GM19438 (cell line): ENCODE measurements around the gene KCNK1.

ENCODE experiments used
- ATAC-seq: cut with Tn5 transposase; IDR thresholded peaks from one replicate; pipeline ENCODE4 v1.9.1; 2021; ENCODE audit warnings: low read depth; ENCODE audit not compliant: unreplicated experiment

The KCNK1 gene

DNA sequence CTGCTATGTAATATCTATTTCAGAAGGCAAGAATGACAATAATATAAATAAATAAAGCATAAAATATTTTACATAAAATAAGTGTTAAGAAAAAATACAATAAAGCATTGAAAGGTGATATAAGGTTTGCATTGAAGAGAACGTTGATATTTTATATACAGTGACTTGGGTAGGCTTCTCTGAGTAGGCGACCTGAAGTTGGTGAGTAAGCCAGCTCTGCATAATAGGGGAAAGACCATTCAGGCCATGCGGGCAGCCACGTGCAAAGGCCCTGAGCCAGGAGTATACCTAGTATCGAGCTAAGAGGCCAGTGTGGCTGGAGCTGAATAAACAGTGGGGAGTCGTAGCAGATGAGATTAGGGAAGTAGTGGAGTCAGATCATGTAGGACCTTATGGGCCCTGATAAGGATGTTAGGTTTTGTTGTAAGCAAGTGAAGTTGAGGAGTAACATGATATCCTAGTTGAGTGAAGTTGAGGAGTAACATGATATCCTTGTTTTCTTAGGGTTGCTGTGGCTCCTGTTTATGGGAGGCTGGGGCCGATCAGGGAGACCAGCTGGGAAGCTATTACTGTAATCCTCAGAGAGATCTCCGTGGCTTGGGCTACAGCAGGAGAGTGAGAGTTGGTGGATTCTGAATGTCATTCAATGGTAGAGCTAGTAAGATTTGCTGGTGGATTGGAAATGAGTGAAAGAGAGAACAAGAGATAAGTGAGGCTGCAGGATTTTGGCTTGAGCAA is 22.0 kb downstream of the KCNK1 start:
- no peak for ATAC-seq

DNA sequence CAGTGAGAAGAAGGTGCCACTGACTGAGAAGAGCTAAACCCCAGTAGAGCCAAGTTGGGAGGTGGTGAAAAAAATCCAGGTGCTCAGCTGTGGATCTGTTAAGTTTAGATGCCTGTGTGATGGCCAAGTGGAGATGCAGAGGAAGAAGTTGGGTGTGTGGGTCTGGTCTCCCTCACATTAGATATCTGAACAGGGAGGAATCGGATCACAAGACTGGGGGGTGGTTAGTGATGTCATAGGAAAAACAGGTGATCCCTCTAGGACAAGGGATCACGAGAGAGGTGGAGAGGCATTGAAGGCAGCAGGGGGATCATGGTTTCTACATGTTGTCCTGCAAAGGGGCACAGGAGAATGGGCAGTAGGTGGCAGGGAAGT is 22.6 kb downstream of the KCNK1 start:
- no peak for ATAC-seq

DNA sequence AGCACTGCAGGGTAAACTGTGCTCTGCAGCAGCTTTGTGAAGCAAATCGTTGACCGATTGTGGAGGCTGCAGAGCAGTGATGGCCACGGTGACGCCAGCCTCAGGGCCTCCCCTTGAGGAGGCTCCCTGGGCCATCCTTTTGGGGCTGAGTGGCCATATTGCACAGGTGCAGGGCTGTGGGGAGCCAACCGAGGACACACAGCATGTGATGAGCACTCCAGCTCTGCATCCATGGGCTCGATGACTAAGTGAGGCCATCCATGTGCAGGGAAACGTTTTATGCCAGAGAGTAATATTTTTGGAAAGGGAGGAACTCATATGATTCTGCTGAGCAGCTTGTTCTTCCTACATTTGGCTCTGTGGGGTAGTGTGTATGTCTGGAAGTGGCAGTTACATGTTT is 24.6 kb downstream of the KCNK1 start:
- ATAC-seq, result no peak

DNA sequence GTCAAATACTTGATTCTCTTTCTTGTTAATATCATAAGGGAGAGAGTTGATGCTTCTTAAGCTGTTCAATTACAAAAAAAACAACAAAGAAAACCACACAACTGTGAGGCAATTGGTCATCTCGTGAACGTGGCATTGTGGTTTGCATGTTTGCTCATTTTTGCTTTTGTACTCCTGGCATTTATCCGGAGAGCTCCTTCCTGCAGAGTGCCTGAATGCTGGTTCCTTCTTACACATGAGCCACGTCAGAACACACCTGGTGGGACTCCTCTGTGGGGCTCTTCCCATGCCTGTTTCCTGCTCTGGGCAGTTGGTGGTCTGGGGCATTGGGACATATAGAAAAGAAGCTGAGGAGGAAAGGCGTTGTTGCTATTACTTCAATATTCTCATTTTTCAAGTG is 25.7 kb downstream of the KCNK1 start:
- no peak for ATAC-seq

DNA sequence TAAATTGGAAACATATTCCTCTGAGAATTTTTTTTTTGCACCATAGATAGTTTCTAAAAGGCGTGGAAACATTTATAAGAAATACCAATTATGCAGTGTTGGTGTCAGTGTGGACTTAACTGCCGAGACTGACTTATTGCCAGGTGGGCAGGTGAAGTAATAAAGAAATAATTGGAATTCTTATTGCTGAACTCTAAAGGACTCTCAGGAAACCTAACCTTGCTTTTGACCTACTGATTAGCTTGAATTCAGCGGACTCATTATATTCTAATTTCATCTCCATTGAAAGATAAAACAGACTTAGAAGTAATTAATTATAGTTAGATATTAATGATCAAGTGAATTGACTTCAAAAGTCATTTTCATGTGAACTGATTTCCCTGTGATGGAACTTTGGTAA is 26.3 kb downstream of the KCNK1 start:
- ATAC-seq, result no peak

DNA sequence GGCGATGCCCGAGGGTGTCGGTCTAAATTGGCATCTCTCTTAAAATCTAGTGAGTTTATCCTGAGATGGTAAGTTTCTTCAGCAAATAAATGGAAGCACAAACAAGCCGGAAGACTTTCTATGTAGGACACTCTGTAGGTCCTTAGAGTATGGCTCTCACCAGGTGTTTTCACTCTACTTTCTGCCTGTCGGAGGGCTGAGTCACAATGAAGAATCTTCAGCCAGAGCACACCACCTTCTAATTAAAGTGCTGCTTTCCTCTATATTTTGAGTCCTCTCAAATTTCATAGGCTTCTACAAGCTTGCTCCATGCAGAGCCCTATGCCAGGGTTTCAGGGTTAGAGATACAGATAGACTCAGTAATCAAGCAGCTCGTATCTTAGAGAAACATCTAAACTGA is 27.1 kb downstream of the KCNK1 start:
- no peak for ATAC-seq

DNA sequence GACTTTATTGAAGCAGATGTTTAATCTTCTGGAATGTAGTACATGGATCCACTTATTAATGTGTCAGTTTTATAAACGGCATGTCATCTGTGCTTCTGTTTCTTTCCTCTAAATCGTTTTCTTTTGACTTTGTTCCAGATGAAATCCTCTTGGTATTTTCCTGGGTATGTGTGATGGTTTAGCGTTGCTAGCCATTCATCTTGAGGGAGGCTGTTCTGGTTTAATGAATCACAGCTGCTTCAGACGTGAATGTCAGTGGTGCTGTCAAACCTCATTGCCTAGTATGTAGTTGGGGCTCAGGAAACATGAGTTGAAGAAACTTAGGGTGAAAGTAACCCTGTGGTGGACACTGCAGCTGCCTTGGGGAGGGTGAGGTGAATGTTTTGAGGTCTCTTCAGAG is 33.2 kb downstream of the KCNK1 start:
- ATAC-seq, result no peak

DNA sequence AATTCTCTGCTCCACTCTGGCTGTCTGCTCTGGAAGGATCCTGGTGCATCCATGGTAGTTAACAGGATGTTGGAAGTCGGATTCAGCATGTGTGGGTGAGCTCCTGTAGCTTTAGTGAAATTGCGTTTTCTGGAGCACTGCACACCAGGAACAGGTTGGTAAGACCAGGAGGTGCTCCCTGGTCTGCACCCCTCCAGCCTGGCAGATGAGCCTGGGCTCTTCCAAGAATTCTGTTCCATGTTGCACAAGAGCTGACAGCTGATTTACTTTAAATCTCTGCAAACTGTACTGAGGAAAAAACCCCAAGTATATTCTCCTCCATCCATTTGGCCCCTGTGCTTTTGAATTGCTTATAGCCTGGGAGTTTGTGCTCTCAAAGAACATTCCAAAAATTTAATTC is 33.7 kb downstream of the KCNK1 start:
- no peak for ATAC-seq

DNA sequence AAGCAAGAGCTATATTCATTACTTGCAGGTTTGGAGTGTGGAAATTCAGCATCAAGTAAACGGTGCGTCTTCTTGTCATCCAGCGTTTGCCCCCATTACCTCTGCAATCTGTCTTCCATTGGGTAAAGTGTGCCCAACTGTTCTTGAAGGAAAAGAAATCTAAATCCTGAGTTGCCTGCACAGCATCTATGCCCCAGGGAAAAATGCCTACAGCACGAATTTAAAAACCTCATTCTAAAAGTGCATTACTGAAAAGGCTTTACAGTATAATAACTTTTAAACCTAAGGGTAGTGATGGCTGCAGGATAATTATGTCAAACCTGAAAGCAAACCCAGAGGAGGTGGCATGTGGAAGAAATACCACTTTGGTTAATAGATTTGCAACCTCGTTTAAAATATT is 37.2 kb downstream of the KCNK1 start:
- ATAC-seq, result no peak

DNA sequence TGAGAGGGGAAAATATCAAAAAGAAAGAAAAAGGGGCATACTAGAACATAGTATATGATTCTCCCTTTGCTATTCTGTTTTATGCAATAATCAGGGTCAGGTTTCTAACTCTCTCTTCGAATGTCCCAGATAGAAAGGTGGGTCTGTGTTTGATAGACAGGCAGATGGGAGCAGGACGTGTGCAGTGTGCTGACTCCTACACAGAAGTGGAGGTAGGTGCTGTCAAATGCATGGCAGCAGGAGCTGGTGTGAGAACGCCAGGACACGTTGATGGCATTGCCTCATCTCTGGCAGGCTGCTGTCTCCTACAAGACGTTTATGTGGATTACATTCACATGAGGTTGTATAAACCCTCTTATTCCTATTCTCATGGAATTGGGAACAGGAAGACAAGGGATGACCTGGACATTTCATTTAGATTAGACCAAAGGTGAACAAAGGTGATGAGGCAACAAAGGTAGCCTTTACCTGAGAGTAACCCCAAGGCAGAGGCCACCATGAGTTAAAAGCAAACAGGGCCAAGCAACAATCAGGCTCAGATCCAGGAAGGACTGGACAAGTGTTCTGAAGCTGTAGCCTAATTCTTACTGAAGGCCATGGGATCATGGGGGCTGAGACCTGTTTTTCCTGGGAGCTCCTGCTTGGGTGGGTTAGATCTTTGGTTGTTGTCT is 37.8 kb downstream of the KCNK1 start:
- ATAC-seq, result no peak

DNA sequence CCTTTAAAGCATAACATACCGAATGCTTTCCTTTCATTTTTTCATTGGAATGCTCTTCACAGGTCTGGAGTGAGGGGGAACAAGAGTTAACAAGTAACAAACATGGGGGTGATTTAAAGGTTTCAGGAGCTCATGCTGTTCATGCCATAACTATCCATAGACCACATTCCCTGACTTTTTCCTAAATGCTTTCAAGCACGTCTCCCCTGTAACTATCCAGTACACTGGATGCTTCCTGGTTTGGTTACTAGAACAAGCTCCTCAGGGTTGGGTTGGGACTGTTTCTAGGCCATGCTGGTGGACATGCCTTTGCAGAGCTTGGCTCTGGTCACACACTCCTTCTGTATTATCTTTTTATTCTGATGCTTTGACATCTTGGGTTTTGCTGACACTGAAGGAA is 38.6 kb downstream of the KCNK1 start:
- ATAC-seq, result no peak

DNA sequence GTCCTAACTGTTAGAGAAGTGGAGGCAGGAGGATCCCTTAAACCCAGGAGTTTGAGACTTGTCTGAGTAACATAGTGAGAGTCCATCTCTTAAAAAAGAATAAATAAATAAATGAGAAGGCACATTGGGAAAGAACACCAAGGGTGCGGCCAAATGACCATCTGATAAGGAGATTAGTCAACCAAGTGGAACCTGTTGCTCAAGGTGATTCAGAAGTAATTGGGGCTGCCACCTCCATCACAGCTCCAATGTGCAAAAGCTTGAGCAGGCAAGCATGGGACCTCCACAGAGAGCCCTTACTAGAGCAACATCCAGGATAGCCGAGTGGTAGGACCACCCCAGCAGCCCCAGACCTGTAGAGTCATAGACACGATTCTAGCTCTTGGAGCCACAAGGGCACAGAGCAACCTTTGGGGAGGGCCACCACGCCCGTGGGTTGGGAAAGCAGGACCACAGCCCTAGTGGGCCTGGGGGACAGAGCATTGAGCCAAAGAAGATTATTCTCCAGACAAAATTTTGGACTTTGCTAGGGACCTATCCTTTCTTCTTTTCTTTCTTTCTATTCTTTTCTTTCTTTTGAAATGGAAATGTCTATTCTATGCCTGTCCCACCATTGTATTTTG is 40.9 kb downstream of the KCNK1 start:
- ATAC-seq, result no peak

DNA sequence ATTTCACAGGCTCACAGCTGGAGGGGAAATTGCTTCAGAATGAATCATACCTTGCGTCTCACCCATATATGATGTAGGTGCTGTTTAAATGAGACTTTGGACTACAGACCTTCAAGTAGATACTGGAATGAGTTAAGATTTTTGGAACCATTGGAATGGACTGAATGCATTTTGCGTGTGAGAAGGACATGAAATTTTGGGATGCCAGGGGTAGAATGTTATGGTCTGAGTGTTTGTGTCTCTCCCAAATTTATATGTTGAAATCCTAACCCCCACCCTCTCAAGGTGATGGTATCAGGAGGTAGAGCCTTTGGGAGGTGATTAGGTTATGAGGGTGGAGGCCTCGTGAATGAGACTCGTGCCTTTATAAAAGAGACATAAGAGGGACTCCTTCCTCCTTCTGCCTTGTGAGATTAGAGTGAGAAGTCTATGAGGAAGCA is 41.4 kb downstream of the KCNK1 start:
- no peak for ATAC-seq

DNA sequence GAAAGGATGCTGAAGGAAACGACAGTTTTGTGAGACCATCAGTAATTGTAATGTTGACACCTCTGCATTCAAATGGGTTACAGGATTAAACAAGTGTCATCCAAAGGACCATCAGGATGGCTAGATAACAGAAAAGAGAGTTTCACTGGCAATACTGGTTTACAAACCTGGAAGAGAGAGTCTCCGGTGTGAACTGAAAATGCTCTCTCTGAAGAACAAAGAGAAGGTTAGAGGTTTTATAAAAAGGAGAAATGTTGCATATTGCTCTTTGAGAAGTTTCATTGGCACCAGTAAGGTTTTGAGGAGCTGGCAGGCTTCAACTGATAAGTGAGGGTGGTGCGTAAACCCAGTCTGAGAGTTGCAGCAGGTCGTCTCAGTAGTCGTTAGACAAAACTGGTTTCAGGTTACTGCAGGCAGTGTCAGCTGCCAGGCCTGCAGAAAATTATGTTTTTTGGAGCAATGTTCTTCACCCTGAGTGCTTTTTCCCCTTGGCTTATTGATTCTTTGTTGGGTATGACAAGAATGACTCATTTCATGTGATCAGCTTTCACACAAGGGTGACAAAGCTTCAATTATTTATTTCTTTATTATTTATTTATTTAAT is 42.2 kb downstream of the KCNK1 start:
- no peak for ATAC-seq

DNA sequence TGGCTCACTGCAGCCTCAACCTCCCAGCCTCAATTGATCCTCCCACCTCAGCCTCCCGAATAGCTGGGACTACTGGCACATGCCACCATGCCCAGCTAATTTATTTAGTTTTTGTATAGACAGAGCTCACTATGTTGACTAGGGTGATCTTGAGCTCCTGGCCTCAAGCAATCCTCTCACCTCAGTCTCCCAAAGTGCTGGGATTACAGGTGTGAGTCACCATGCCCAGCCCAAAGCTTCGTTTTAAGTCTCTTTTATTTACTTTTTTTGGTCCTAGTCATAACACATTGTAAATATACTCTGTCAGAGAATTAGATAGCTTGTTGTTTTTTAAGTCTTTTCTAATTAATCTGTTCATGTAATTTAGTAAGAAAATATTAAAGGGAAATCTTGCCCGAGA is 42.8 kb downstream of the KCNK1 start:
- no peak for ATAC-seq

DNA sequence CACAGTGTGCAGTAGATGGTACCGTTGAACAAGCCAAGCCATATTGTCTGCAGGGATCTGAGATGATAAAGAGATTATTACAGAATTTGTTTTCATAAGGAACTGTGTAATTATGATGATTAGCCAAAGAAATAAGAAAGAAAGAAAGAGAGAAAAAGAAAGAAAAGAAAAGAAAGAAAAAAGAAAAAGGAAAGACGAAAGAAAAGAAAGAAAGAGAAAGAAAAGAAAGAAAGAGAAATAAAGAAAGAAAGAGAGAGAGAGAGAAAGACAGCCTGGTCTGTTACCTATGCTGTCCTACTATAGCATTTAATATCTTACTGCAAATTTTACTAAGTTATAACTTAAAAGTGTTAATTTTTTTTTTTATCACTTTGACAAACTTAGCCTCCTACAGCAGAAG is 43.6 kb downstream of the KCNK1 start:
- no peak for ATAC-seq

DNA sequence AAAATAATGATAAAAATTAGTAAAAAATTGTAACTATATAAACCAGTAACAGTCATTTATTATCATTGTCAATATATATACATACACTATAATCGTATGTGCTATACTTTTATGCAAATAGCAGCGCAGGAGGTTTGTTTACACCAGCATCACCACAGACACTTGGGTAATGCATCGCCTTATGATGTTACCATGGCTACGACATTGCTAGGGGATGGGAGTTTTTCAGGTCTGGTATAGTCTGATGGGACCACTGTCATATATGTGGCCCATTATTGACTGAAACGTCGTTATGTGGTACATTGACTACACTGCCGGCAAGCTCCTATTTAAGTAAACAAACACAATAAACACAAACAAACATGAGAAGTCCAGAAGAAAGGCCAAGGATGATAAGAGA is 45.6 kb downstream of the KCNK1 start:
- ATAC-seq, result no peak

DNA sequence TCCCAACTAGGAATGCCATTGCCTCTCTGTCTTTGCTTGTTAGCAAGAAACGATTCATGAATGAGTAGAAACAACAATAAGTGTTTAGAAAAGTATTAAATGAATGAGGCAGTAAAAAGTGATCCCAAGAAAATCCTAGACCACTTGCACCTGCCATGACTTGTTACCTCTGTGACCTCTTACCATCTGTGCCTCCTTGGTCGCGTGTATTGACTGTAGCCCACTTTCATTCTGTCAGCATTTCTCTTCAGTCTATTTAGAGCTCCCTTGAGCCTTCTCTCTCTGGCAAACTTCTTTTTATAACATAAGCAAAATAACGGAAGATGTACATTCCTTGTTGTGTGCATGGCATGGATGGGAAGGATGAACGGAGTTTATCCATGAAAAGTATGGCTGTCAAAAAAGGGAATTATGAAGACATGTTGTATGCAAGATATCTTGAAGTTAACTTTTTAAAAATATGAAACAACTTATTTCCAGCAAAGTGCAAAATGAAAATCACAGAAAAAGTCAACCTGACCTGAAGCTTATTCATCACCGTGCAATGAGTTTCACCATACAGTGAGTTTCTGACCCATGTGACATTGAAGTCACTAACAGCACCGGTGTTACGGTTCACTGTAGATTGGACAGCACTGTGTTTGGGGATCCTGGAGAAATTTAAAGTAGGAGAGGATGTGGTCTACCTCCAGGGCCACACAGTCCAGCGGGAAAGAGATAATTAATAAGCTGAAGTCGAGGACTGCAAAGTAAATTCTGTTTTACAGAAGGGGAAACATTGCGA is 47.7 kb downstream of the KCNK1 start:
- ATAC-seq, result no peak

DNA sequence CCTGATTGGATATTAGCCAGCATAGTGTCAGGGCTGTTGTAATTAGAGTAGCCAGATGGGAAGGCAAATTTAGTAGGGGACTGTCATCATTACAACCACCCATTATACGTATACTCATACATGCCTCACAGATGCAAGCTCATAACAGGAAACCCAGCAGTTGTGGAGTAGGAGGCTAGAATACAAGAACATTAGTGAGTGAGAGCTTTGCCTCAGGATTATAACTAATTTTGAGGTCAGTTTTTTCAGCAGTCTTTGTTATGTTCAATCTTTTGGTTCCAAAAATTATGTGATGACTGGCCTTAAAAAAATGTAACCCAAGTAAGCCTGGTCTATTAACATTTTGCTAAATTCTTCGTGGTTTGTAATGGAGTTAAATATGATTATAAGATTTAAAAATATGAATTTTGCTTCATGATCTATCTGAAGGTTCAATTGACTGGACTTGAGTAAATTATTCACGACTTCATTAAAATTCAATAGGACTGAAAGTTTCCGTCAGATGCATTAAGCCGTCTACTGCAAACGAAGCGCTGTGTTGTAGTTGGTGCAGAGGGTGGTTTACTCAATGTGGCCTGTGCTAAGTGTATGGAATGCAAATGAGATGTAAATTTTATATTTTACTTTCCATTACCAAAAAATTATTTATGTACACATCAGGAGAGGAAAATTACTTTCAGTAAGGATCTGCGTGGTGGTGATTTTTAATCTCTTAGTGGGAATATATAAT is 48.8 kb downstream of the KCNK1 start:
- no peak for ATAC-seq

DNA sequence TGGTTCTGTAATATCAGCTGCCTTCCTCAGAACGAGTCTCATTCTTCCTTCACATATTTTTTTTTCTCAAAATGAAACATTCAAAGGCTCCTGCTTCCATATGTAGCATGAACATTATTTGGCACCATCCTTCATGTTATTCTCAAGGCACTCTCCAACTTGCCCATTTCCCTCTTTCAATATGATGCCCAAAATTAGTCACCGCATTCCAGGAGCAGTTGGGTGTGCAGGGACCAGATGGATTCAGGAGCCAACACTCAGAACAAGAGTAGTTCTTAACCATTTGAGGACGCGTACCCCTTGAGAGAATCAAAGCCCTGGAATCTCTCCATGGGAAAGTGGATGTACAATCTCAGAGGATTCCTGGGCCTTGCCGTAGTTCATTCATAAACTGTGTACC is 50.3 kb downstream of the KCNK1 start:
- ATAC-seq, result no peak
